Activated CD4-positive, alpha-beta T cell treated with anti-CD3 and anti-CD28 coated beads for 24 hours (primary cell): Measurements from ENCODE around the gene SPEN.

ENCODE experiments used
- DNase-seq, 2 donors: peaks; one replicate each; pipeline ENCODE4 v3.0.0-alpha.2; 2020; ENCODE audit warnings: low read depth in 2 of 2

The SPEN gene

GRCh38 chr1:15983275-15983674 is 135.8 kb downstream of the SPEN start:
- no peak for DNase-seq

- no peak for DNase-seq
Measured at GRCh38 chr1:15985611-15986297, 138.2 kb downstream of the SPEN start.

- DNase-seq, result no peak
Measured at GRCh38 chr1:15988856-15989736, 141.6 kb downstream of the SPEN start.

GRCh38 chr1:15989776-15990175 is 142.3 kb downstream of the SPEN start:
- DNase-seq, result no peak
